Panc1 (cell line): Measurements from ENCODE around the gene DAB2.

Experiments used
- POLR2AphosphoS5 ChIP-seq: IDR thresholded peaks from 2 replicates; pipeline ENCODE4 v1.6.1; 2012; ENCODE audit warnings: mild to moderate bottlenecking, low read depth, low read length, moderate library complexity
- REST ChIP-seq, 2 experiments: IDR thresholded peaks; 2 replicates each; pipeline ENCODE4 v1.6.1; 2011 to 2012; ENCODE audit warnings: low read depth in 2 of 2, control low read depth in 1 of 2, low read length in 1 of 2, mild to moderate bottlenecking in 1 of 2, moderate library complexity in 1 of 2; ENCODE audit not compliant: insufficient read depth in 1 of 2
- SIN3A ChIP-seq: IDR thresholded peaks from 2 replicates; pipeline ENCODE4 v1.6.1; 2012; ENCODE audit warnings: low read depth, mild to moderate bottlenecking, low read length, moderate library complexity, borderline replicate concordance; ENCODE audit not compliant: insufficient read depth
- TCF7L2 ChIP-seq: IDR thresholded peaks from 2 replicates; pipeline ENCODE4 v1.6.1; 2011; ENCODE audit warnings: mild to moderate bottlenecking, low read depth, low read length, inconsistent platforms
- TF ChIP-seq, protein P1 (sequence below): fragments of 450-650 bp; IDR thresholded peaks from 2 replicates; pipeline ENCODE4 v1.5.1; 2017; ENCODE audit warnings: mild to moderate bottlenecking

DNA sequence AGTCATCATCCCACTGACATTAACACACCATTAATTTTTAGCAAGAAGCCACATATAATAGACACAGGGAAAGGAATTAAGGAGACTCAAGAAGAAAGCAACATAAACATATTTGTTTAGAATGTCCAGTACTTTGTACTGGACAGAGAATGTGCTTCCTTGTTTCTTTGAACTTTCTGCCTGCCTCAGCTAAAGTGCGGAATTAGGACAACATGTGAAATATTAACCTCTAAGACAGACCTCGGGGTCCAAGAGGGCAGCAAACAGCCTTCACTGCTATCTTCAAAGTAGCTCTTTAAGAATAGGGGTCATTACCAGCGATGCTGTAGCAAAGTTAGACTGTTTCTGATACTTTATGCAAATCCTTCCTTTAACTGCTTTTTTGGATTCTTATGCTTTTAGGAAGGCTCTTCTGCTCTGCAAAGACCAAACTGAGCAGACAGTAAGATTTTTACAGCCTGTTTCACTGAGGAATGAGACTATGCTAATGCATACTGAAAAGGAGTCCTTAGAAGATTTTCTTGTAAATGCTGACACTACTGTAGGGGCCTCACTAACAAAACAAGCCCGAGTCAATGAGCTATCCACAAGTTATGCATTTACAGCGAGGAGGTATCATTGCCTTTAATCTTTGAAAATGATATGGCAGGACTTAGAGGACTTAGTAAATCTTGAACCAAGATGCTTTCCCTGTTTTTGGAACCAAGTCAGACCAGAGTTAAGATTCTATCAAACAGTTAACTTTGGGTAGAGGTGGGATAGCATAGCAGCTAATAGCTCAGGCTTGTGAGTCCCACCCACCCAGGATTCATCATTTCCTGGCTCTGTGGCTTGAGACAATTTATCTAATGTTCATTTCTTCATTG is 23.8 kb downstream of the DAB2 start:
- TF ChIP-seq, protein P1, sequence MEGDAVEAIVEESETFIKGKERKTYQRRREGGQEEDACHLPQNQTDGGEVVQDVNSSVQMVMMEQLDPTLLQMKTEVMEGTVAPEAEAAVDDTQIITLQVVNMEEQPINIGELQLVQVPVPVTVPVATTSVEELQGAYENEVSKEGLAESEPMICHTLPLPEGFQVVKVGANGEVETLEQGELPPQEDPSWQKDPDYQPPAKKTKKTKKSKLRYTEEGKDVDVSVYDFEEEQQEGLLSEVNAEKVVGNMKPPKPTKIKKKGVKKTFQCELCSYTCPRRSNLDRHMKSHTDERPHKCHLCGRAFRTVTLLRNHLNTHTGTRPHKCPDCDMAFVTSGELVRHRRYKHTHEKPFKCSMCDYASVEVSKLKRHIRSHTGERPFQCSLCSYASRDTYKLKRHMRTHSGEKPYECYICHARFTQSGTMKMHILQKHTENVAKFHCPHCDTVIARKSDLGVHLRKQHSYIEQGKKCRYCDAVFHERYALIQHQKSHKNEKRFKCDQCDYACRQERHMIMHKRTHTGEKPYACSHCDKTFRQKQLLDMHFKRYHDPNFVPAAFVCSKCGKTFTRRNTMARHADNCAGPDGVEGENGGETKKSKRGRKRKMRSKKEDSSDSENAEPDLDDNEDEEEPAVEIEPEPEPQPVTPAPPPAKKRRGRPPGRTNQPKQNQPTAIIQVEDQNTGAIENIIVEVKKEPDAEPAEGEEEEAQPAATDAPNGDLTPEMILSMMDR = no peak
- no peak for TF ChIP-seq SIN3A
- no peak for TF ChIP-seq POLR2AphosphoS5
- no peak for TF ChIP-seq REST (IDR thresholded peaks at IDR 0.05; ENCODE audit: insufficient read depth in 1 of 2, low read depth in 2 of 2, low read length in 1 of 2)
- TF ChIP-seq TCF7L2 = no peak
